Activated T-helper 1 cell treated with anti-CD3 and anti-CD28 coated beads, Interleukin-12 subunit alpha, Interleukin-12 subunit beta, Interleukin-2, Interleukin-4 antibody, amounts not matched to agents 30 ng/mL and 10 ng/mL and 1 ng/mL, durations not matched to agents 14 hours and 24 hours and 36 hours (primary cell): Measurements from ENCODE around the gene CTAGE6. TPM values are rescaled to one million over a fixed set of nuclear protein-coding genes. Genes with fewer than 3 reads are reported as not detected.

Source experiments
- total RNA-seq: library from RNA; stranded (reverse); gene quantifications from 2 replicates; pipeline ENCODE4 v1.2.3, GENCODE V29; 2022

Gene CTAGE6
- total RNA-seq, 1 donor from 2014 or later: not detected

Other genes starting within 250 kb of the CTAGE6 start
- gene CTAGE15, start 185.9 kb downstream of the CTAGE6 start, total RNA-seq: 0.91 and 2.9 TPM in 2 replicates
- gene TCAF2, start 136.7 kb downstream of the CTAGE6 start, total RNA-seq: 22.9 and 23.5 TPM in 2 replicates
- gene TCAF1, start 144.5 kb upstream of the CTAGE6 start, total RNA-seq: 13.1 and 13.8 TPM in 2 replicates
- not detected in 2 replicates for gene OR2F2, start 177.5 kb upstream of the CTAGE6 start, total RNA-seq
- gene OR2F1, start 197.1 kb upstream of the CTAGE6 start, total RNA-seq: not detected in 2 replicates
- not detected in 2 replicates for gene OR6B1, start 242.6 kb upstream of the CTAGE6 start, total RNA-seq